GM20000 (cell line): ENCODE measurements around the gene TTC9C.
"Not testable (repeated sequence)": the region's sequence is repeated elsewhere in the genome, so short reads cannot be mapped to it uniquely, and the experiment has no call there.

ENCODE experiments used
- DNase-seq: peaks from one replicate; pipeline ENCODE4 v3.0.0; 2012; ENCODE audit warnings: low spot score
- TF ChIP-seq, protein P1 (sequence below): IDR thresholded peaks from 2 replicates; pipeline ENCODE4 v1.5.1; 2012; ENCODE audit warnings: mild to moderate bottlenecking, control low read depth; ENCODE audit errors: extremely low read depth, missing control alignments

TTC9C gene

DNA sequence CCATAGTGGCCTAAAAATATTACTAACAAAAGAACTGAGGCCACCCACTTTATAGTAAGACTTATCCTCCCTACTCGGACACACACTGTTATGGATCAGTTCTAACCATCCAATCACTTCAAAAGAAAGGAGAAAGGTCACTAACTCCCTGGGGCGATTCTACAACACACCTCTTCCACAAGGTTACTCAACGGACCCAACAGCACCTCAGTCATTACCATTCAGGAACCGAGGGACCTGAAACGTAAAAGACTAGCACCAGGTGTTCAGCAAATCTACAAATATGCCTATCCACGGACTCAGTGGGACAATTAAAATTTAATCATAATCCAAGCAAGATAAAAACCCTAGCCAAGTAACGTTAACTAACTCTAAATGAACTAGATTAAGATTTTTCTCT lies 2.6 kb upstream of the TTC9C start:
- DNase-seq = no peak
- TF ChIP-seq, protein P1, sequence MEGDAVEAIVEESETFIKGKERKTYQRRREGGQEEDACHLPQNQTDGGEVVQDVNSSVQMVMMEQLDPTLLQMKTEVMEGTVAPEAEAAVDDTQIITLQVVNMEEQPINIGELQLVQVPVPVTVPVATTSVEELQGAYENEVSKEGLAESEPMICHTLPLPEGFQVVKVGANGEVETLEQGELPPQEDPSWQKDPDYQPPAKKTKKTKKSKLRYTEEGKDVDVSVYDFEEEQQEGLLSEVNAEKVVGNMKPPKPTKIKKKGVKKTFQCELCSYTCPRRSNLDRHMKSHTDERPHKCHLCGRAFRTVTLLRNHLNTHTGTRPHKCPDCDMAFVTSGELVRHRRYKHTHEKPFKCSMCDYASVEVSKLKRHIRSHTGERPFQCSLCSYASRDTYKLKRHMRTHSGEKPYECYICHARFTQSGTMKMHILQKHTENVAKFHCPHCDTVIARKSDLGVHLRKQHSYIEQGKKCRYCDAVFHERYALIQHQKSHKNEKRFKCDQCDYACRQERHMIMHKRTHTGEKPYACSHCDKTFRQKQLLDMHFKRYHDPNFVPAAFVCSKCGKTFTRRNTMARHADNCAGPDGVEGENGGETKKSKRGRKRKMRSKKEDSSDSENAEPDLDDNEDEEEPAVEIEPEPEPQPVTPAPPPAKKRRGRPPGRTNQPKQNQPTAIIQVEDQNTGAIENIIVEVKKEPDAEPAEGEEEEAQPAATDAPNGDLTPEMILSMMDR = no peak

DNA sequence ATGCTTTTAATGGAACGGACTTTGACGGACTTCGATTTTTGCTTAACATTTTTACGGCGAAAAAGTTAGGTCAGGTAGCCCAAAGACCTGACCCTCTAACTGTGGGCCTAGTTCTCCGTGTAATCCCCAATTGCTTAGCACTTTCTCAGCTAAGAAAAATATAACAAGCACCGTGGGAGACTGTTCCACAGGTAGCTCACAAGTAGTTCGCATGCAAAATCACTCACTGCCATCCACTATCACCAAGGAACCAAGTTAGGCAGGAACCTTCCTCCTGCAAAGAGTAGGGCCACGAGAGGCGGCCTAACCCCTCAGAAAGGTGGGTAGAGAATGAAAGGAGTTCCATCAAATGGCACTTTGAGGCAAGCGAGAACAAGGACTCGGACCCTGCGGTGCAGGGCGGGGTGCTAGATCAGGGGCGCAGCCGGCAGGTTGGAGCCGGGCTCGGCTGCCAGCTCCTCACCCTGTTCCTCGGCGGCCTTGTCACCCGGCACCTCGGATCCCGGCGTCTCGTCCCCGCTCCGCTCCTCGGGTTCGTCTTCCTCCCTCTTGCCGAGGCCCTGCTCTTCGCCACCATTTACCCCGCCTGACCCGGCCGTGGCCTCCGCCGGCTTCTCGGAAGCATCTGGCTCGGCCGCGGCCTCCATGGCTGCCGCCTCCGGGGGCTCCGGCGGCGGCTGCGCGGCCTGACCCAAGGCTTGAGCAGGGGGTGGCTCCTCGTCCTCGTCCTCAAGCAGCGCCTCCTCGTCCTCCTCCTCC lies 2.0 kb upstream of the TTC9C start:
- TF ChIP-seq, protein P1 = no peak
- no peak for DNase-seq

DNA sequence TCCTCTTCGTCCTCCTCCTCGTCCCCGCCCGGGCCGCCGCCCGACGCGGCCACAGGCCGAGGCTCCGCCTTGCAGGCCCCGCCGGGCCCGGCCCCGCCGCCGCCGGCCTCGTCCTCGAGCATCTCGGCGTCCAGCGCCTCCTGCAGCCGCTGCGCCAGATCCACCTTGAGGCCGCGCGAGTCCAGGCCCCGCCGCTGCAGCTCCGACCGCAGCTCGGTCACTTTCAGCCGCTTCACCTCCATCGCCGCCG lies 1.4 kb upstream of the TTC9C start:
- TF ChIP-seq, protein P1 = no peak
- DNase-seq = no peak

DNA sequence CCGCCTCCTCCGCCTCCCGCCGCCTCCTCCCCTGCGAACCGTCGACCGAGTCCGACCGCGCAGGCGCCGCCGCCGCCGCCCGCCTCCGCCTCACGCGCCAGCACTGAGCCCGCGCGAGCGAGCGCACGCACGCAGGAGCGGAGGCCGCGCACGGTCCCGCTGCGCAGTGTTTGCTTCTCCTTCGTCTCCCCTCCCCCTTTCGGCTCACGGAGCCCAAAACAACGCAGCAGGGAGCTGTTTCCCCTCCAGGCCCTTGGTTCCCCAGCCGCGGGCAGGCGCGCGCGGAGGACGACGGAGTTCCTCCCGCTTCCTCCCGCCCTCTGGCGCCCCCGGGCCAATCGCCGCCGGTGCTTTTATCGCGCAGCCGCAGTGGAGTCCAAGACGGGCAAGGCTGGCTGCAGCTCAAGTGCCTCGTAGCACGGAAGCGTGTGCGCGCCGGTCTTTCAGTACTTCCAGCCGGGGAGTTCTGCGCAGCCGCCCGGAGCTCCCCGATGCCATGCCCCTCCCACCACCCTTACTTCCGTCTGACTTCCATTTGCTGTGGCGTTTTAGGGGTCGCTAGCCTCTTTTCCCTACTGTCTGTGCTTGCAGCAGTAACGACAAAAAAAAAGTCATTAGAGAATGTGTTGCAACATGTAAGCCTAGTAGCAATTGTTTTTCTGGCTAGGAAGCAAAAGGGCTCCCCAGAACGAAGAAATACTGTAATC lies 968 bp upstream of the TTC9C start, which contains the start of gene HNRNPUL2:
HNRNPUL2 (minus strand) TSS at position 293 of the 707 bp plus-strand sequence. CDS start 301 bp downstream, outside the sequence.
- peak; percentile 98 for DNase-seq
- TF ChIP-seq, protein P1 = no peak

DNA sequence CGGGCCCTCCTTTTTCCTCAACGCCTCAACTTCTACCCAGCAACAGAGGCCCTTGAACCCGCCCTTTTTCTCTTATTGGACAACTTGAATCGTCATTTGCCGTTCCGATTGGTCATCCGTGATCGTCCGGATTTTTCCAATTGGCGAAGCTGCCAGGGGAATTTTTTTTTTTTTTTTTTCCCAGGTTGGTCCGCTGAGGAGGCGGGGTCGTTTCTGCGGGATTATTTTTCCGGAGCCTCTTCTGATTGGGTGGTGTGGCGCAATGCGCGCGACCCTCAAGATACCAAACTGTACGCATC lies 465 bp upstream of the TTC9C start:
- DNase-seq = peak; percentile 87
- TF ChIP-seq, protein P1 = no peak

DNA sequence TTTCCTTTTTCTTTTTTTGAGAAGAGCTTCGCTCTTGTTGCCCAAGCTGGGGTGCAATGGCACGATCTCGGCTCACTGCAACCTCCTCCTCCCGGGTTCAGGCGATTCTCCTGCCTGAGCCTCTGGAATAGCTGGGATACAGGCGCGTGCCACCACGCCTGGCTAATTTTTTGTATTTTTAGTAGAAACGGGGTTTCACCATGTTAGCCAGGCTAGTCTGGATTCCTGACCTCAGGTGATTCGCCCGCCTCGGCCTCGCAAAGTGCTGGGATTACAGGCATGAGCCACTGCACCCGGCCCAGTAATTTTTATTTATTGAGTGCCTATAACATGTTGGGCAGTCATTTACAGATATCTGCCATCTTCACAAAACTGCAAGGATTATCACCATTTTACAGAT lies 1.8 kb downstream of the TTC9C start:
- DNase-seq = not testable (repeated sequence)

DNA sequence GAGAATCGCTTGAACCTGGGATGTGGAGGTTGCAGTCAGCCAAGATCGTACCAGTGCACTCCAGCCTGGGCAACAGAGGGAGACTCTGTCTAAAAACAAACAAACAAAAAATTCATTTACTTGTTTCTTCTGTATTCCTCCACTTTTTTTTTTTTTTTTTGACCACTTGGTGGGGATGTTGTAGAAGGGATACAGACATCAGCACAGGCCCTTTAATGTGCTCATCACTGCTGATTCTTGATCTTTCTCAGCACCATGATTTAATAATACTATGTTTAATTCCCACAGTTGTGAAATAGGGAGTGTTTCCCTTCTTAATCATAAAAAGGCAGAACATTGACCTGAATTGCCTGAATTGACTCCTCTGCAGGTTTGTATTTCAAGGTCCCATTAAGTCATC lies 4.5 kb downstream of the TTC9C start:
- DNase-seq = no peak
- TF ChIP-seq, protein P1 = no peak

DNA sequence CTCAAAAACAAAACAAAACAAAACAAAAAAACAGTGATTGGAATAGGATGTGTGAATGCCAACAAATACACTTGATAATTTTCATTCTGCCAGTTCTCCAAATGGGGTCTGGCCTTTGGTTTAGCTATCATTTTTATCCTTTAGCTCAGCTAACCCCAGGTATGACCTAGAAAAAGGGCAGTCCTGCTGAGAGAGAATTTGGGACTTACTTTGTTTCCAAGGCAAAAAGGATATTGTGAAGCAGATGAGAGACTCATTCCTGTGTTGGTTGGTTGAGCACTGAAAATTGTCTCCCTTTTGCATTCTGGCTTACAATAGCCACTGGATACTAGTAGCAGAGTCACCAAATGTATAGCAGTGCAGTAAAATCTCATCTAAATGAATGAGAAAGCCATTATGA lies 8.9 kb downstream of the TTC9C start:
- DNase-seq = no peak
- TF ChIP-seq, protein P1 = no peak
